K562 (cell line): ENCODE measurements around the gene OOSP3. TPM values are rescaled to one million over a fixed set of nuclear protein-coding genes. Genes with fewer than 3 reads are reported as not detected.
A peak's percentile ranks its signal among the peaks of the same experiment; 100 is the strongest.

Experiments
- EGR1 ChIP-seq: fragments of 450-650 bp; conservative IDR thresholded peaks from 2 replicates; pipeline ENCODE4 v1.6.1; 2017; ENCODE audit warnings: mild to moderate bottlenecking
- ETV6 ChIP-seq, 3 experiments: fragments of 150-350 bp in 1 of 3; sonication (generic) in 1 of 3; formaldehyde crosslinking in 1 of 3; IDR thresholded peaks; 2 replicates each; pipeline versions ENCODE4 v1.6.1 to v1.8.0; 2014 to 2022; ENCODE audit warnings: borderline replicate concordance in 2 of 3, low read depth in 2 of 3, antibody characterized with exemption in 1 of 3, low read length in 1 of 3, mild to moderate bottlenecking in 1 of 3, missing genetic modification reagents in 1 of 3
- HOXB6 ChIP-seq: fragments of 250-450 bp; sonication (Bioruptor Pico); IDR thresholded peaks from 2 replicates; pipeline ENCODE4 v1.5.1; 2022; ENCODE audit warnings: mild to moderate bottlenecking, borderline replicate concordance
- IRF2 ChIP-seq: sonication (generic); formaldehyde crosslinking; IDR thresholded peaks from 2 replicates; pipeline ENCODE4 v1.8.1; 2022; ENCODE audit warnings: mild to moderate bottlenecking, missing genetic modification reagents
- KLF1 ChIP-seq: fragments of 450-650 bp; IDR thresholded peaks from 2 replicates; pipeline ENCODE4 v1.6.1; 2016; ENCODE audit warnings: missing genetic modification characterization, missing compliant biosample characterization
- LEF1 ChIP-seq: fragments of 450-650 bp; IDR thresholded peaks from 2 replicates; pipeline ENCODE4 v1.6.1; 2016; ENCODE audit warnings: mild to moderate bottlenecking
- MAFG ChIP-seq: fragments of 450-650 bp; conservative IDR thresholded peaks from 2 replicates; pipeline ENCODE4 v1.6.1; 2016; ENCODE audit warnings: missing genetic modification characterization, missing compliant biosample characterization
- MECOM ChIP-seq: fragments of 250-450 bp; sonication (Bioruptor Pico); IDR thresholded peaks from 2 replicates; pipeline ENCODE4 v1.8.0; 2022; ENCODE audit warnings: inconsistent platforms
- NFE2 ChIP-seq: IDR thresholded peaks from 2 replicates; pipeline ENCODE4 v1.6.1; 2014; ENCODE audit warnings: antibody characterized with exemption, low read depth
- NFE2L1 ChIP-seq: fragments of 450-650 bp; IDR thresholded peaks from 2 replicates; pipeline ENCODE4 v1.6.1; 2016; ENCODE audit warnings: missing genetic modification characterization, low read depth, mild to moderate bottlenecking, missing compliant biosample characterization, moderate library complexity, borderline replicate concordance
- NFXL1 ChIP-seq: fragments of 450-650 bp; formaldehyde crosslinking; IDR thresholded peaks from 2 replicates; pipeline ENCODE4 v1.4.0; 2021; ENCODE audit warnings: mild to moderate bottlenecking
- POLR3A ChIP-seq: IDR thresholded peaks from 2 replicates; pipeline ENCODE4 v1.6.1; 2011; ENCODE audit warnings: borderline replicate concordance, mild to moderate bottlenecking, moderate library complexity; ENCODE audit not compliant: insufficient read length, insufficient read depth; ENCODE audit errors: extremely low read depth
- SREBF2 ChIP-seq: sonication (generic); formaldehyde crosslinking; IDR thresholded peaks from 2 replicates; pipeline ENCODE4 v1.4.0; 2020; ENCODE audit warnings: mild to moderate bottlenecking, missing genetic modification reagents
- TCFL5 ChIP-seq: fragments of 250-450 bp; sonication (Bioruptor Pico); conservative IDR thresholded peaks from 2 replicates; pipeline ENCODE4 v1.6.1; 2021; ENCODE audit warnings: mild to moderate bottlenecking, moderate library complexity, matching md5 sums
- YBX1 ChIP-seq: fragments of 450-650 bp; IDR thresholded peaks from 2 replicates; pipeline ENCODE4 v1.7.1; 2016; ENCODE audit warnings: mild to moderate bottlenecking
- ZNF184 ChIP-seq: sonication (generic); formaldehyde crosslinking; IDR thresholded peaks from 2 replicates; pipeline ENCODE4 v1.5.0; 2020; ENCODE audit warnings: missing genetic modification reagents
- ZNF311 ChIP-seq: fragments of 250-450 bp; sonication (Bioruptor Pico); IDR thresholded peaks from 2 replicates; pipeline ENCODE4 v1.4.0; 2020; ENCODE audit warnings: mild to moderate bottlenecking, moderate library complexity
- ZNF316 ChIP-seq: fragments of 450-650 bp; IDR thresholded peaks from 2 replicates; pipeline ENCODE4 v1.6.1; 2016
- ZNF764 ChIP-seq: fragments of 250-450 bp; sonication (Bioruptor Pico); IDR thresholded peaks from 2 replicates; pipeline ENCODE4 v1.4.0; 2020; ENCODE audit warnings: low read depth, mild to moderate bottlenecking, moderate library complexity
- ZNF780A ChIP-seq: fragments of 250-450 bp; sonication (Bioruptor Pico); IDR thresholded peaks from 2 replicates; pipeline ENCODE4 v1.5.0; 2021; ENCODE audit warnings: mild to moderate bottlenecking
- polyA plus RNA-seq, 8 experiments: library from polyadenylated mRNA; depleted of rRNA in 4 of 8; stranded (reverse) in 5 of 8; unstranded in 3 of 8; fragments of >200 nt; fragmentation: Nextera tagmentation in 2 of 8; fragmentation: Illumina TruSeq in 1 of 8; extraction: Ambion mirVana in 2 of 8; extraction: Trizol in 1 of 8; gene quantifications; 2 replicates each; pipeline versions ENCODE4 v1.2.1 to v1.2.3, GENCODE V29; 2011 to 2014; ENCODE audit warnings: inconsistent platforms in 1 of 8, missing spikeins in 1 of 8
- total RNA-seq, 7 experiments: library from RNA; depleted of rRNA in 6 of 7; stranded (reverse); fragments of >200 nt in 6 of 7; fragmentation: Illumina TruSeq in 2 of 7; extraction: Trizol in 2 of 7; gene quantifications; 2 replicates each; pipeline versions ENCODE4 v1.2.1 to v1.2.3, GENCODE V29; 2011 to 2021; ENCODE audit warnings: low replicate concordance in 1 of 7
- TF ChIP-seq, protein P1 (sequence below), 2 experiments: IDR thresholded peaks in 1 of 2; conservative IDR thresholded peaks in 1 of 2; 2 replicates each; pipeline ENCODE4 v1.6.1; 2016; ENCODE audit warnings: low read depth in 2 of 2, mild to moderate bottlenecking in 1 of 2, missing compliant biosample characterization in 1 of 2, missing genetic modification characterization in 1 of 2, moderate library complexity in 1 of 2
- TF ChIP-seq, protein P2 (sequence below): IDR thresholded peaks from 3 replicates; pipeline ENCODE4 v1.6.1; 2011; ENCODE audit warnings: borderline replicate concordance, mild to moderate bottlenecking, moderate library complexity; ENCODE audit not compliant: insufficient read length; ENCODE audit errors: extremely low read depth
- TF ChIP-seq, protein P3 (sequence below): sonication (generic); formaldehyde crosslinking; IDR thresholded peaks from 2 replicates; pipeline ENCODE4 v1.8.1; 2022; ENCODE audit warnings: missing genetic modification reagents

The OOSP3 gene
- total and polyA plus RNA-seq, 9 of the 15 experiments (the other 6 are each of a cell fraction or from before 2014, with no cell fraction given) = 0.09 to 0.32 (median 0.15) TPM; not detected in 6

- TF ChIP-seq ETV6 (IDR thresholded peaks at IDR 0.05; ENCODE audit: borderline replicate concordance in 1 of 2, low read depth in 2 of 2, low read length in 1 of 2) (no peak), ETV6 (CRISPR knock-in tag; IDR thresholded peaks at IDR 0.05; ENCODE audit: borderline replicate concordance) (no peak), NFE2 (peak; percentile 89), IRF2 (no peak), ZNF764 (CRISPR knock-in tag) (no peak), ZNF316 (peak; percentile 88), LEF1 (no peak), MAFG (tag) (peak; percentile 92), NFXL1 (no peak), NFE2L1 (tag) (peak; percentile 70), KLF1 (no peak), MECOM (CRISPR knock-in tag) (no peak), HOXB6 (CRISPR knock-in tag) (no peak), SREBF2 (CRISPR knock-in tag) (no peak), ZNF311 (CRISPR knock-in tag) (no peak), POLR3A (no peak), TCFL5 (CRISPR knock-in tag) (no peak), ZNF184 (no peak), EGR1 (no peak), ZNF780A (CRISPR knock-in tag) (no peak), YBX1 (no peak)
- TF ChIP-seq, protein P1, sequence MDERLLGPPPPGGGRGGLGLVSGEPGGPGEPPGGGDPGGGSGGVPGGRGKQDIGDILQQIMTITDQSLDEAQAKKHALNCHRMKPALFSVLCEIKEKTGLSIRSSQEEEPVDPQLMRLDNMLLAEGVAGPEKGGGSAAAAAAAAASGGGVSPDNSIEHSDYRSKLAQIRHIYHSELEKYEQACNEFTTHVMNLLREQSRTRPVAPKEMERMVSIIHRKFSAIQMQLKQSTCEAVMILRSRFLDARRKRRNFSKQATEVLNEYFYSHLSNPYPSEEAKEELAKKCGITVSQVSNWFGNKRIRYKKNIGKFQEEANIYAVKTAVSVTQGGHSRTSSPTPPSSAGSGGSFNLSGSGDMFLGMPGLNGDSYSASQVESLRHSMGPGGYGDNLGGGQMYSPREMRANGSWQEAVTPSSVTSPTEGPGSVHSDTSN (CRISPR knock-in tag; IDR thresholded peaks at IDR 0.05; ENCODE audit: low read depth) = no peak
- TF ChIP-seq, protein P1 (tag; conservative IDR thresholded peaks at IDR 0.05; ENCODE audit: low read depth) = no peak
- TF ChIP-seq, protein P2, sequence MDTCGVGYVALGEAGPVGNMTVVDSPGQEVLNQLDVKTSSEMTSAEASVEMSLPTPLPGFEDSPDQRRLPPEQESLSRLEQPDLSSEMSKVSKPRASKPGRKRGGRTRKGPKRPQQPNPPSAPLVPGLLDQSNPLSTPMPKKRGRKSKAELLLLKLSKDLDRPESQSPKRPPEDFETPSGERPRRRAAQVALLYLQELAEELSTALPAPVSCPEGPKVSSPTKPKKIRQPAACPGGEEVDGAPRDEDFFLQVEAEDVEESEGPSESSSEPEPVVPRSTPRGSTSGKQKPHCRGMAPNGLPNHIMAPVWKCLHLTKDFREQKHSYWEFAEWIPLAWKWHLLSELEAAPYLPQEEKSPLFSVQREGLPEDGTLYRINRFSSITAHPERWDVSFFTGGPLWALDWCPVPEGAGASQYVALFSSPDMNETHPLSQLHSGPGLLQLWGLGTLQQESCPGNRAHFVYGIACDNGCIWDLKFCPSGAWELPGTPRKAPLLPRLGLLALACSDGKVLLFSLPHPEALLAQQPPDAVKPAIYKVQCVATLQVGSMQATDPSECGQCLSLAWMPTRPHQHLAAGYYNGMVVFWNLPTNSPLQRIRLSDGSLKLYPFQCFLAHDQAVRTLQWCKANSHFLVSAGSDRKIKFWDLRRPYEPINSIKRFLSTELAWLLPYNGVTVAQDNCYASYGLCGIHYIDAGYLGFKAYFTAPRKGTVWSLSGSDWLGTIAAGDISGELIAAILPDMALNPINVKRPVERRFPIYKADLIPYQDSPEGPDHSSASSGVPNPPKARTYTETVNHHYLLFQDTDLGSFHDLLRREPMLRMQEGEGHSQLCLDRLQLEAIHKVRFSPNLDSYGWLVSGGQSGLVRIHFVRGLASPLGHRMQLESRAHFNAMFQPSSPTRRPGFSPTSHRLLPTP = no peak
- TF ChIP-seq, protein P3, sequence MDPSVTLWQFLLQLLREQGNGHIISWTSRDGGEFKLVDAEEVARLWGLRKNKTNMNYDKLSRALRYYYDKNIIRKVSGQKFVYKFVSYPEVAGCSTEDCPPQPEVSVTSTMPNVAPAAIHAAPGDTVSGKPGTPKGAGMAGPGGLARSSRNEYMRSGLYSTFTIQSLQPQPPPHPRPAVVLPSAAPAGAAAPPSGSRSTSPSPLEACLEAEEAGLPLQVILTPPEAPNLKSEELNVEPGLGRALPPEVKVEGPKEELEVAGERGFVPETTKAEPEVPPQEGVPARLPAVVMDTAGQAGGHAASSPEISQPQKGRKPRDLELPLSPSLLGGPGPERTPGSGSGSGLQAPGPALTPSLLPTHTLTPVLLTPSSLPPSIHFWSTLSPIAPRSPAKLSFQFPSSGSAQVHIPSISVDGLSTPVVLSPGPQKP (CRISPR knock-in tag) = no peak
These were observed 45.0 kb upstream of the OOSP3 start (continued) for GRCh38 chr11:59833602-59834001.
